Keratinocyte (primary cell): ENCODE measurements around the gene NT5M.

Experiments
- CTCF ChIP-seq, 3 experiments: IDR thresholded peaks in 1 of 3; conservative IDR thresholded peaks in 1 of 3; optimal IDR thresholded peaks in 1 of 3; 2 replicates in 2 of 3; 3 replicates in 1 of 3; pipeline versions ENCODE3 to v1.5.1; 2011; ENCODE audit warnings: low read length in 3 of 3, mild to moderate bottlenecking in 3 of 3, moderate library complexity in 2 of 3, control low read depth in 1 of 3, inconsistent platforms in 1 of 3; ENCODE audit not compliant: insufficient read depth in 2 of 3; ENCODE audit errors: extremely low read depth in 1 of 3
- EZH2 ChIP-seq: IDR thresholded peaks from one replicate; pipeline ENCODE4 v1.6.1; 2012; ENCODE audit warnings: inconsistent platforms, mild to moderate bottlenecking, low read length, moderate library complexity

GRCh38 chr17:17366235-17366634, 63.1 kb downstream of the NT5M start:
- TF ChIP-seq EZH2, result no peak
- no peak for TF ChIP-seq CTCF (optimal IDR thresholded peaks at IDR 0.05 in 1 of 3, IDR thresholded peaks at IDR 0.05 in 1 of 3, conservative IDR thresholded peaks at IDR 0.05 in 1 of 3; ENCODE audit: extremely low read depth in 1 of 3, insufficient read depth in 2 of 3, low read length in 3 of 3)
